Epidermal melanocyte (primary cell): ENCODE results near the gene MYOM1.
A peak's percentile ranks its signal among the peaks of the same experiment; 100 is the strongest.

Experiments
- DNase-seq: peaks from one replicate; pipeline ENCODE4 v3.0.0; 2011; ENCODE audit warnings: low spot score; ENCODE audit not compliant: insufficient read length

The MYOM1 gene

GRCh38 chr18:3250237-3251107, 30.7 kb upstream of the MYOM1 start:
- DNase-seq: no peak

DNA sequence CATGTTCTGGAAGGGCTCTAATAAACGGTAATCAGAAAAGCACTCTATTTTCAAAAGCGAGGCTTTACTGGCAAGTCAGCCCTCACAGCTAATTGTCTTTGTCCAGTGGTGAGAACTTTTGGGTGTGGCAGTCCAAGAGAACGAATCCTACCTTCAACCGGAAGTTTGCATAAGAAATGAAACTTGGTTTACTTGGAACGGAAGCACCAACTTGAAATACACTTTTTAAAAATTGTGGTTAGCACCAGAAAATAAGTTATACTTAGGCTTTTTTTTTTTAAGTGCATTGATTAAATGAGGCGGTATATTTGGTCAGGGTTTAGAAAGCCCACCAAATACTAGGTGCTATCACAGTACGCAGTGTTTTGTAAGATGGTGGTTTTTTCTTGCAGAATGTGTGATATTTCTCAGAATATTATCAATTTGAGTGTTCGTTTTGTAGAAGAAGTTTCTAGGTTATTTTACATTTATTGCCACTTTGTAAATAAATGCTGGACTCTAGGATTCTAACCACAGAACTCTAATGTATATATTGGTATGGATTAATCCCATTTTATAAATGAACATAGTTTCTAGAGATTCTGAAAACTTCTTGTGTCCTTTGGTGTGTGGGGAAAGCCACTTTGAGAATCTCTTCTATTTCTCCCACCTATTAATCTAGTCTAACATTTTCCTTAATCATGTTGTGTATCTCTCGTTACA, 29.0 kb upstream of the MYOM1 start:
- no peak for DNase-seq

- DNase-seq: no peak
These were observed 28.4 kb upstream of the MYOM1 start for GRCh38 chr18:3248062-3248657.

DNA sequence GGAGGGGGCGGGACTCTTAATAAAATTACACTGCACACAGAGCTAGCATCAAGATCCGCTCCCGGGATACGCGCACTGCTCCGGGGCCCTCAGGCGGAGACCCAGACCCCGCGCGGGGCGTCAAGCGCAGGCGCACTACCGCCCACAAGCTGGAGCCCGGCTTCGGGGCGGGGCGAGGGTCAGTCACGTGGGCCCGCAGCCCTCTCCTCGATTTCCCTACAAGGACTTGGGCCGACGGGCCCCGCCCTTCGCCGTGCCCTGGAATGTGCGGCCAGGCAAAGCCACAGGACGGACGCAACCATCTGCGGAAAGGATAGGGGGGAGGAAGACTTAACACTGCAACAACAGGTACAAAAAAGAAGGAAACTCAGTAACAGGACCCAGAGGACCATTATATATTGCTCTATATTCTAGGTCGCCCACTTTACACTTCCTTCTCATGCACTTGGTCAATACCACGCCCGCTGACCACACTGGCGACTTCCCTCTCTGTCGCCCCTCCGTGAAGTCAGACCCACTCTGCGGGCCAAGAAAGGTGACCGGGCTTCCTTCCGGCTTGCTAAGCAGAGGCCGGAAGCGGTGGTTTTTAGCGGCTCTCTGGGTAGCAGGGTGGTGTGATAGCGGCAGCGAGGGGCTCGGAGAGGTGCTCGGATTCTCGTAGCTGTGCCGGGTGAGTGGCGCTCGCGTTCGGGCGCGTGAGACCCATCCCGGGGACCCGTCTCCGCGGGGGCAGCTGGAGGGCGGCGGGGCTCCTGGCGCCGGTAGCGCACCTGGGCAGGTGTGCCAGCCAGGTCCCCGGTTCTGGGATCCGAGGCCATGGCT, 27.7 kb upstream of the MYOM1 start, which contains the start of gene MYL12A:
MYL12A (plus strand) TSS at position 562 of the 822 bp plus-strand sequence. CDS start 5,447 bp downstream, outside the sequence.
- DNase-seq: peak; percentile 66

GRCh38 chr18:3246635-3247239, 27.0 kb upstream of the MYOM1 start:
- no peak for DNase-seq

DNA sequence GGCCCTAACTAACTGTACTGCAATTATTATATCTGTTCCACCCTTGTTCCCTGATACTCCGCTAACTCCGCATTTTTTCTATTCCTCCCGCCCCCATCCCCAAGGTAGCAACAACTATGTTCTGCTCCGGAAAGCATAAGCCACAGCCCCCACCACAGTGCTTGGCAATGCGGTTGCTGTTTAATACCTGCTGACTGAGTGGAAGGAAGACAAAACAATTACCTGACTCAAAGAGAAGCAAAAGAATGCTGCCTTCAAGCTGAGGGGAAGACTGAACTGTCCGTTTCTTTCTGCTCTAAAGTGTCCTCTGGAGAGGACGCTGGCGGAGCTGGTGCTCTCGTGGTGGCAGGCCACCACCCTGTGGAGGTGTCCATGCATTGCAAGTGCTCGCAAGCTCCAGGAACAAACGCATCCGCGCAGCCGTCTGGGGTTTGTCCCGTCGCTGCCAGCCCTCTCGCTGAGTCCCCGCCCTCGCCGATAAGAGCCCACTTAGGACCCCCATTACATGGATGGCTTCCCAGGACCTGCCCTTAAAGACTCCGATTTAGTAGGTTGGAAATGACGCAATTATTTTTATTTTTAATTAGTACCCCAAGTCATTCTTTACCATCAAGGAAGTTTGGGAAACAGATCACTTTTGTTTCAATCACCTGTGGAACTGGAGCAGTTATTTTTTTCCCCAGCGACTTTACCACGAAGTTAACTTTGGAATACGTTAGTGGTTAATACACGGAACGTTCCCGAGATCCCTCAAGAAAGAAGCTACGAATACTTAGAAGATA, 26.3 kb upstream of the MYOM1 start:
- DNase-seq: no peak

- DNase-seq: no peak
These were observed 25.4 kb upstream of the MYOM1 start for GRCh38 chr18:3245185-3245564.

DNA sequence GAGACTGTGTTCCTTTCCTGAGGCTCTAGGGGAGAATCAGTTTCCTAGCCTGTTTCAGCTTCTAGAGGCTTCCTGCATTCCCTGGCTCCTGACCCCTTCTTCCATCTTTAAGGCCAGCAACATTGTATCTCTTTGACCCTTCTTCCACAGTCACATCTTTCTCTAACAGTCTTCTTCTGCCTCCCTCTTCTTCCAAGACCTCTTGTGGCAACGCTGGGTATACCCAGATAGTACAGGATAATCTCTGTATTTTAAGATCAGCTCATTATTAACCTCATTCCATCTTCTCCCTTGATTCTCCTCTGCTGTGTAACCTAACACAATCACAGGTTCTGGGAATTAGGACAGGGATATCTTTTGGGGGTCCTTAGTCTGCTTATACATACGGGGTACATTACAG, 19.0 kb upstream of the MYOM1 start:
- no peak for DNase-seq

DNA sequence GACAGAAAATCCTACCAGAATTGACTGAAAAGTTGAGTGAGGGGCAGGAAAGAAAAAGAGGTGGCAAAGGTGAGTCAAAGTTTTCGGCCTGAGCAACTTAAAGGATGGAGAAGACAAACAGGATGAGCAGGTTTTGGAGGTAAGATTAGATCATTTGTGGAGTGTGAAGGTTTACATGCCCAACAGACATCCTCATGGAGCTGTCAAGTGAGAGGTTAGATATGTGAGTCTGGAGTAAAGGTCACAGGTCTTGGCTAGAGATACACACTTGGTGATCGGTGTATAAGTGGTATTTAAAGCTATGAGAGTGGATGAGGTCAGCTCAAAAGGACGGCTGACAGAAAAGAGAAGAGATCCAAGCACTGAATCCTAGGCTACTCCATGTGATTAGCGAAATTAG, 16.7 kb upstream of the MYOM1 start:
- DNase-seq: no peak

DNA sequence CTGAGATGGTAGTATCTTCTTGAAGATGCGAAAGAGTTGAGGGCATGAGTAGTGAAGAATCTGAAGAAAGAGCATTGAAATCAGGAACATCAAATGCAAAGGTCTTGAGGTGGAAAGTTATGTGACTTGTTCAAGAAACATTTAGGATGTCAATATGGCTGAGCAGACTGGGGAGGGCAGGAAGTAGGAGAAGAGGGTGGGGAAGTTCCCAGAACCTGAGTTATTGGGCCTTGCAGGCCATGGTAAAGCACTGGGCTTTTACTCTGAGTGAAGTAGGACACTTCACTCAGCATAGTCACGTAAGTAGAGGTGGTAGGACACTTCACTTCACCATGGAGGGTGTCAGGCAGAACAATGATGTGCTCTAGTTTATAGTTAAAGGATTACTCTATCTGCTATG, 16.1 kb upstream of the MYOM1 start:
- DNase-seq: no peak

DNA sequence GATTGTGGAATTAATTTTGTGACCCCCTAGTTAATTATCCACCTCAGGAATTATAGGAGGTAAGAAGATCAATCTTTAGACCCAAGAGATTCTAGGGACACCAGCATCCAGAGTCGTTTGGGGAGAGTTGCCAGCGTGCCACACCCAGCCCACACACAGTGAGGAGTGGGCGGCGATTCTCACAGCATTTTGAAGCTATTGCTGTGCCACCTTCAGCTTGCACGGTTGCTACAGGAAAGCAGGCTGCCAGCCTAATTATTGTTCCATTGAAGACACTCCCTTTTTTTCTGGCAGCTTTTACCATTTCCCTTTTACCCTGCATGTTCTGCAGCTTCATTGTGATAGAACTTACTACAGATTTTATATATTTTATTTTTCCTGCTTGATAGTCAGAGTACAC, 14.7 kb upstream of the MYOM1 start:
- DNase-seq: no peak

- DNase-seq: no peak
These were observed 13.8 kb upstream of the MYOM1 start for GRCh38 chr18:3233433-3234168.

DNA sequence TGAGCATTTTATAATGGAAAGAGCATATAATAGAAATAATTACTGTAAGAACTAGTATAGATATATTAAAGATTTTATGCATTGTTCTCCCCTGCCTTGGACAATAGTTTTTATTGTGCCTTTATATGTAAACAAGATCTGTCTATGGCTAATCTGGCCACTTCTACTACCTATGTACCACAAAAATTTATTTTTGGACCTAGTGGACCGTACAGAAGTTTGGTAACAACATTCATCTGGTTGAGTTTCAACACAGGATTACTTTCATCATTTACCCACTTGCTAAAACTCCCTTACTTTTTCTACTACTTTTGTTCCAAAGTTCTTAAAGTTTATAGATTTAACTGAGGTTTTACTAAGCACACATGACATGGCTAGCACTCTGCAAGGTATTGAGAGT, 13.2 kb upstream of the MYOM1 start:
- DNase-seq: no peak

DNA sequence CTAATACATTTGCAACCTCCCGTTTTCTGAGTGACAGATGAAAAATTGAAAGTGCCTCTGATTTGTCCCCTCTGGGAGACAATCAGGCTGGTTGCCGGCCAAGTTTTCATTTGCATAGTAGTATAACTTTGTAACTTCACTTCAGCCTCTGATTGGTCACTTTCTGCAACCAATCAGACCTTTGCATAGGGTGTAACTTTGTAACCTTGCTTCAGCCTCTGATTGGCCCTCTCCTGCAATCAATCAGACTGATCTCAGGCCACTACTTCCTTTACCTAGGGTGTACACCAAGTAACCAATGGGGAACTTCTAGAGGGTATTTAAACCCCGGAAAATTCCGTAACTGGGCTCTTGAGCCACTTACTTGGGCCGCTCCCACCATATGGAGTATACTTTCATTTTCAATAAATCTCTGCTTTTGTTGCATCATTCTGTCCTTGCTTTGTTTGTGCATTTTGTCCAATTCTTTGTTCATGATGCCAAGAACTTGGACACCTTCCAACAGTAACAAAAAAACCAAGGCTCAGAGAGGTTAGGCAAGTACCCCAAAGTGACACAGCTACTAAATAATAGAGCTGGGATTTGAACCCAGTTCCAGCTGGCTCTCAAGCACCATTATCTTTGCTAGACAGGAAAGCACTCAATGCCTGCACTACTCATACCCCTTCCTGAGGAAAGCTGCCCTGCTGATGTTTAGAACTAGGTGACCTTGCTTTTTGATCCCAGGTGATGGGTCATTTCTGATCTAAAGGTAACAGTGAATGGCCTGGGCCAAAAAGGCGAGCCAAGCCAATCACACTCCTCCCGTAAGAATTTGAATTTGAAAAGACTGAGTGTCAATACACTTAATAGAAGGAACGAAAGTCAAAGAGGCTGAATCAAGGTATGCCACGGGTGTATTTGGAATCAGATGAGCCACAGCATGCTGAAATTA, 10.9 kb upstream of the MYOM1 start:
- DNase-seq: no peak

DNA sequence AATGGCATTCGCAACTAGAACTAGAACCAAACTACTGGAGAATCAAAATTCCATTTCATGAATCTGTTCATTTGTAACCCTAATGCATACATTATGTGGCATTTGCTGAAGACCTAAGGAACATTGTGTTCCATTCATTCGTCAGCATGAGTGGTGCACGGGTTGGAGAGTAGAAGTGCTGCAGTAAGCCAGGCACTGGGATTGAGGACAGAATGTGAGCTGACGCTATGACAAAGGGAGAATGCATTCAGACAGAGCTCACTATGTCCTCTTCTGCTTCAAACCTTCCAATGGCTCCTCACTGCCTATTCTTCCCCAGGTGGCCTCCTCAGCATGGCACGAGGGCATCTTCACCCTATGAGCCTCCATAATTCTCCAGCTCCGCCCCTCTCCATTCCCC, 6.3 kb upstream of the MYOM1 start:
- DNase-seq: no peak

DNA sequence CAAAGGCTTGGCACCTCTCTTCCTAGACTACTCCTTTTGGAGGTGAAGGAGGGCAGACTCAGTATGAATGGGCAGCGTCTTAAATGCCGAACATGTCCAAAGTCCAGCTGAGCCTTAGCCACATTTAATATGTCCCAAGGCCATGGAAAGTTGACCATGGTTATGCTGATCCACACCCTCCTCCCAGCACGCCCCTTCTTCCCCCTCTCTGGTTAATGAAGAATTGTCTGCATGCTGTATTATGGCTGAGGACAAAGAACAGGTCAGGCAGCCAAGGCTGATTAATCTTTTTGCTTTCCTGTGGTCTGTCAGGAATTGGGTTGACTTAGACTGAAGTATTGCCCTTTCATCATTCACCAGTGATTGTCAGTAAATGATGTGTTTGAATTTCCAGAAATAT, 5.8 kb upstream of the MYOM1 start:
- DNase-seq: no peak

GRCh38 chr18:3224223-3224622, 4.5 kb upstream of the MYOM1 start:
- no peak for DNase-seq

GRCh38 chr18:3223356-3223755, 3.6 kb upstream of the MYOM1 start:
- DNase-seq: no peak

- DNase-seq: no peak
These were observed 1.7 kb upstream of the MYOM1 start for GRCh38 chr18:3221496-3221895.
